Stromal cell of bone marrow (primary cell): ENCODE data around the gene ABHD6.
"Not testable (repeated sequence)": the region's sequence is repeated elsewhere in the genome, so short reads cannot be mapped to it uniquely, and the experiment has no call there.

Source experiments
- DNase-seq: peaks from one replicate; pipeline ENCODE4 v3.0.0-alpha.2; 2012; ENCODE audit warnings: low read depth

ABHD6 gene

DNA sequence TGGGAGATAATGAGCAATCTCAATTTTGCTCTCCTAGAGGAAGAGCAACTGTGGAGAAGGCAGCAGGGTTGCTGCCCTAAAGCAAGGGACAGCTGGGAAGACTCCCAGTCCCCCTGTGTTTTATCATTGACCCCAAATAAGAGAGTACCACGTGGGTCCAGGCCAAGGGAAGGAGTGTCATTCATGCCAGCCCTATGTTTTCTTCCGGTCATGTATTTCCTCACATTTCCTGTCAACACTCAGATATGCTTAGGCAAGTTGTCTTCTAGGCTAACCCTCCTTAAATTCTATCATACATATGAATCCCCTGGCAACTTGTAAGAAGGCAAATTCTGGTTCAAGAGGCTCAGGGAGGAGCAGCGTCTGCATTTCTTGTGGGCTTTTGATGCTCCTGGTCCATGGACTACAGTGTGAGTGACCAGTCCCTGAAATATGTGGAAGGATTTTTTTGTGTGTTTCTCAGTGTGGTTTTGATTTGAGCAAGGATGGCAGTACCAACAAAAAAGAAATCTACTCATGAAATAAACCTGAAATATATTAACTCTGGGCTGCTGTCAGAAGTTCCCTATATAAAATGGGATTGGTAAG is 36.5 kb downstream of the ABHD6 start:
- DNase-seq = no peak

DNA sequence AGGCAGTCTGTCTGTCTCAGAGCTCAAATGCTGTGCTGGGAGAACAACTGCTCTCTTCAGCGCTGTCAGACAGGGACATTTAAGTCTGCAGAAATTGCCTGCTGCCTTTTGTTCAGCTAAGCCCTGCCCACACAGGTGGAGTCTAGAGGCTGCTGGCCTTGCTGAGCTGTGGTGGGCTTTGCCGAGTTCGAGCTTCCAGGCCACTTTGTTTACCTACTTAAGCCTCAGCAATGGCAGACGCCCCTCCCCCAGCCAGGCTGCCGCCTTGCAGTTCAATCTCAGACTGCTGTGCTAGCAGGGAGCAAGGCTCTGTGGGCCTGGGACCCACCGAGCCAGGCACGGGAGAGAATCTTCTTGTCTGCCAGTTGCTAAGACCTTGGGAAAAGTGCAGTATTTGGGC is 43.5 kb downstream of the ABHD6 start:
- DNase-seq = no peak

DNA sequence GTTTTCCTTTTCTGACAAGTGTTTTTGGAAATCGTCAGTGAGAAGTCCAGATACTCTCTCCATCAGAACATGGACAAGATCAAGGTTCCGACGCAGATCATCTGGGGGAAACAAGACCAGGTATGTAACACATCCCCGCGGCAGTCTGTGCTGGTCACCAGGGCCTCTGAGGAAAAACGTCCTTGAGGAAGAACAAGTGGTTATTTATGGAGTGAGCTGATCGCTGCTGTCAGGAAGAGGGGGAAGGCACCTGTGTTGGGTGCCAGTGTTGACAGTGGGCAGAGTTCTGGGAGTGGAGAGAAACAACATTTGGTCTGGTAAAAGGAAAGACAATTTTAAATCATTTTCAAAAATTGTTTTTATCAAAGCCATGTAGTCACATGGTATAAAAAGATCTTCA is 47.7 kb downstream of the ABHD6 start:
- DNase-seq = no peak

DNA sequence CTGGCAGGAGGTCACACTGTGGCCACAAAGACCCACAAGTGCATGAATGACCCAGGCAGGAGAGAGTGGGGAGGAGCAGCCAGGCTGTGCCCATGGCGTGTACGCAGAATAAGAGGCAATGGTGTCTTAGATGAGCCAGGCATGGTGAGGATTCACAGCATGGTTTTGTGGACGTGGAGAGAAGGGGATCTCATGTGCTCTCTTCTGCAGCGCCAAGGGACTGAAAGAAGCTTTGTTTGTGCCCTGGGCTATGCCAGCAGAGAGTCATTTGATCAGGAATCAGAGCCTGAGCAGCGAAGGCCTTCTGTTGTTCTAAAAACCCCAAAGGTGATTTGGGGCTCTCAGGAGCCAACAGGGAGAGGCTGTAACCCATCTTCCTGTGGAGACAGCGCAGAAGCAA is 49.8 kb downstream of the ABHD6 start:
- no peak for DNase-seq

DNA sequence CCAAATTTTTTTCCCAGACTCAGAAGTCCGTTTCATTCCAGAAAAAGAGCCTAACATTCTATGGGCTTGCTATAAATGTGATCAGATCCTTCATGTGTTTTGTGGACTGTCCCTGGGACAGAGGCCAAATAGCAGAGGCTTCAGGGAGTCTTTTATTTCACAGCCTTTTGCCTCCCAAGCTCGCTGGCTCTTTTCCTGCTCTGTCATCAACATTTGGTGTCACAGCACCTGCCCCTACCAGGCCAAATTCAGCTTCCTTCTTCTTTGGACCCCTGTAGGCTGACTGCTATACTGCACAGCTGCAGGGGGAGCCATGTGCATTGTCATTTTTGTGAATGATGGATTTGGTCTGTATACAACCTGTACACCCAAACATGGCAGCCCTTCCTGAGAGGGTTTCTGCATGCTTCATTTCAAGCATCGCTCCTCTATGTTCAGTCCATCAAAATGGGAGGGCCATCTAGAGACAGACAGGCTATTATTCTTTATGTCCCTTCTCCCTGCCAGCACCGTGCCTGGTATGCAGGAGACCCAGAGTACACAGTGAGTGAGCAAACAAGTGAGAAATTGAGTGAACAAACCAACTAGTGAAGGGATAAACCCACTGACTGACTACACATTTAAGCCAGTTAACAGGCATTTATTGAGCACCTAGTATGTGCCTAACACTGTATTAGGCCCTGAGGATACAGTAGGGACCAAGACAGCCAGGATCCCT is 50.6 kb downstream of the ABHD6 start:
- no peak for DNase-seq

DNA sequence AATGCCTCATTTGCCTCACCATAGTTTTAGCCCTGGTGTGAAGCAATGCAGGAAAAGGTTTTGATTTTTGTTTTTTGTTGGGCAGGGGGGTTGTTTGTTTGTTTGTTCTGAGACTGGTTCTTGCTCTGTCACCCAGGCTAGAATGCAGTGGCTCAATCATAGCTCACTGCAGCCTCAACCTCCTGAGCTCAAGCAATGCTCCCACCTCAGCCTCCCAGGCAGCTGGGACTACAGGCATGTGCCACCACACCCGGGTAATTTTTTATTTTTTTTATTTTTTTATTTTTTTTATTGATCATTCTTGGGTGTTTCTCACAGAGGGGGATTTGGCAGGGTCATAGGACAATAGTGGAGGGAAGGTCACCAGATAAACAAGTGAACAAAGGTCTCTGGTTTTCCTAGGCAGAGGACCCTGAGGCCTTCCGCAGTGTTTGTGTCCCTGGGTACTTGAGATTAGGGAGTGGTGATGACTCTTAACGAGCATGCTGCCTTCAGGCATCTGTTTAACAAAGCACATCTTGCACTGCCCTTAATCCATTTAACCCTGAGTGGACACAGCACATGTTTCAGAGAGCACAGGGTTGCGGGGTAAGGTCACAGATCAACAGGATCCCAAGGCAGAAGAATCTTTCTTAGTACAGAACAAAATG is 51.5 kb downstream of the ABHD6 start:
- not testable (repeated sequence) for DNase-seq

DNA sequence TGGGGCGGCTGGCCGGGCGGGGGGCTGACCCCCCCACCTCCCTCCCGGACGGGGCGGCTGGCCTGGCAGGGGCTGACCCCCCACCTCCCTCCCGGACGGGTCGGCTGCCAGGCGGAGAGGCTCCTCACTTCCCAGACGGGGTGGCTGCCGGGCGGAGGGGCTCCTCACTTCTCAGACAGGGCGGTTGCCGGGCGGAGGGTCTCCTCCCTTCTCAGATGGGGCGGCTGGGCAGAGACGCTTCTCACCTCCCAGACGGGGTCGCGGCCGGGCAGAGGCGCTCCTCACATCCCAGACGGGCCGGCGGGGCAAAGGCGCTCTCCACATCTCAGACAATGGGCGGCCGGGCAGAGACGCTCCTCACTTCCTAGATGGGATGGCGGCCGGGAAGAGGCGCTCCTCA is 52.9 kb downstream of the ABHD6 start:
- not testable (repeated sequence) for DNase-seq

DNA sequence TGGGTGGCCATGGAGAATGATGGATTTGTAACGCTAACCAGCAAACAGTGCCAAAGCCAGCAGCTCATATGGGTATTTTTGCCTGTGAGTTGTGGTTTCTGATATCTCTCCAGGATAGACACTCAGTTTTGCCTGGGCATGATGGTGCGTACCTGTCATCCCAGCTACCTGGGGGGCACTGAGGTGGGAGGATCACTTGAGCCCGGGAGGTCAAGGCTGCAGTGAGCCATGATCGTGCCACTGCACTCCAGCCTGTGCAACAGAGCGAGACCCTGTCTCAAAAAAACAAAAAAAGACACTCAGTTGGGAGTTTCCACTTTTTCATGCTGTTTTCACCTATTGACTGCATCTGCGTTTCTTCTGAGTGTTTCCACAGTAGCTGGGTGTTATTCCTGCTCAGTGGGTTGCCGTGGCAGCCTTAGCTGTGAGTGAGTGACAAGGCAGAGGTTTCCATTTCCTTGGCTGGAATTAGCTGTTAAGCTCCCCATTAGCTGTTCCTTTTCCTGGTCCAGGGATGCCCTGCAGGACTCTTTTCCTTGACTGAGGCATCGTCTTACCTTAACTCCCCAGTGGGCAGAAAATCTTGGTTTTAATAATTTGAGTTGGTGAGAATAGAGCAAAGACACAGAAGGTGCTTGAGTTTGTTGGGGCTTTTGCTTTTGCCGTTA is 54.2 kb downstream of the ABHD6 start:
- DNase-seq = no peak

DNA sequence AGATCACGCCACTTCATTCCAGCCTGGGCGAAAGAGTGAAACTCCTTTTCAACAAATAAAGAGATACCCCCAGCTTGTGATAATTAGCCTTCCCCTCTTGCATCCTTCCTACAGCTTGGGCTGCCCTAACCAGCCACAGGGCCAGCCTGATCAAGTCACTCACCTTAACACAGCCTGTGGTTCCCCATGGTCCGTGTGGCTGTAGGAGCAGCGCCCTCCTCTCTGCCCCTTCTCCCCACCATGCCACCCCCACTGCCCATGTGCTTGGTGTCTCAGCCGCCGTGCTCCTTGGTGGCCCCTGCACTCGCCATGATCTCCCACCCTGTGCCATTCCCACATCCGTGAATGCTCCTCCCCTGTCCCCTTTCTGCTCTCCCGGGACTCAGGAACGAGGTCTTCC is 55.3 kb downstream of the ABHD6 start:
- DNase-seq = no peak

DNA sequence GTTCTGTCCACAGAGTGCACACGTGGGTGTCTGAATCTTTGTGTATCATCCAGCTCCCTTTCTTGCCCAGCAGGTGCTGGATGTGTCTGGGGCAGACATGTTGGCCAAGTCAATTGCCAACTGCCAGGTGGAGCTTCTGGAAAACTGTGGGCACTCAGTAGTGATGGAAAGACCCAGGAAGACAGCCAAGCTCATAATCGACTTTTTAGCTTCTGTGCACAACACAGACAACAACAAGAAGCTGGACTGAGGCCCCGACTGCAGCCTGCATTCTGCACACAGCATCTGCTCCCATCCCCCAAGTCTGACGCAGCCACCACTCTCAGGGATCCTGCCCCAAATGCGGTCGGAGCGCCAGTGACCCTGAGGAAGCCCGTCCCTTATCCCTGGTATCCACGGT is 55.9 kb downstream of the ABHD6 start:
- DNase-seq = no peak

DNA sequence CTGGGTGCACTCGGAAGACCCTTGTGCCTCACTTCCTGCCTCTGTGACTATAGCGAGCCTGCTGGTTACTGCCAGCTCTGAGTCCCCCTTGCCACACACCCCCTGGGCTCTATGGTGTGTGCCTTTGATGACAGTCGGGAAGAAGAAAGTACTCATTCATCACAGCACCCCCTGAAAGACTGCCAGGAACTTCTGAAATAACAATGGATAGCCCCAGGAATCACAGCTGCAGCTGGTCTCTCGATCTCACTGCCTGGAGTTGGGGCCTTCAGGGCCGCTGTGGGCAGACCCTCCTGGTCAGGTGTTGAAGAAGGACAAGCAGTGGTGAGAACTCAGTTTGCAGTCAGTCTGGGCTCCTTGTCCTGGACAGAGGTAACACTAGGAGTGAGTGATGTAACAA is 58.7 kb downstream of the ABHD6 start:
- no peak for DNase-seq

DNA sequence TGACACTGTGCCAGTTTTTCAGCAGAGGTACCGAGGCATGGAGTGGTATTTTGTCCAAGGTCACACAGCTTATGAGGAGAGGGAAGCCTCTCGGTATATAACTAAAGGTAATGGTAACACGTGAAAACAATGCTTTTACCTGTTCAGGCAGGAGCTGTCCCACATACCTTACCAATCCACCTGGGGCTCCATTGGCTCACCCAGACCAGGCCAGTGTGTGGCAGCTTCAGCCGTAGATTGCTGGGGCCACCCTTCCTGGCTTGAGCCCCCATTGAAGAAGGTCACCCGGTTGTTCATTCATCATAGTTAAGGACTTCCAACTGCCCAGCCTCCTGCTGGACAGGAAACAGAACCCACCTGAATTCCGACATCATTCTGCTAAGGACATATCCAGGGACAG is 59.3 kb downstream of the ABHD6 start:
- DNase-seq = no peak

DNA sequence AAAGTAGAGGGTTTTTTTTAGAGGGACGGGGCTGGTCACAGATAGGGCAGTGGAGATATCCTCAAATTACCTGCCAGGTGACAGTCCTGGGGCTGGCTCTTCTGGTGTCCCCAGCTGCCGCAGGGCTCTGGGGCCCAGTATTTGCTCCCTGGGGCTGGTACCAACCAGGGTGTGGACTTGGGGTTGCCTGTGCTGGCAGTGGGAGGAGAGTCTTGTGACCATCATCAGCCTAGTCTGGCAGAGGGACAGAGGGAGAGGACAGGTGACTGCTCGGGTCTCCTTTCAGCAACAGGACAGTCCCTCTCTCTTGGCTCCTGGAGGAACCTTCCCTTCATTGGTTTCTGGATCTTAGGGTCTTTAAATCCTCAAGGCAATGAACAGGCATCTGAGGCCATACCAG is 60.6 kb downstream of the ABHD6 start:
- DNase-seq = no peak

DNA sequence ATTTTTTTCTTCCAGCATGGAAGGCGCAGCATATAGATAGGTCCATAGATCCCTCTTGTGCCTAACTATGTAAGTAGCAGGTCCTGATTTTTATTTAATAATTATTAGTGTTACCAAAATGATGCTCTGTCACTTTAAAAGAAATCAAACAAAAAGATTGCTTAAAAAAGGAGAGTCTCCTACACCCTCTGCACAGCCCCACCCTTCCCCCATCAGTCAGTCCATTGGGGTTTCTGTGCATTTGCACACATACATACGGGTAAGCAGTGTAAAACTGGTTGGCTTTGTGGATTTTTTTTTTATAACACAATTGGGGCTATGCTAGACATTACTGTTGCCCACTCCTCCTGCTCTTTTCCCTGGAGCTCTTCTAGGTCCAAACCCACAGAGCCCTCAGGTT is 61.5 kb downstream of the ABHD6 start:
- DNase-seq = no peak

DNA sequence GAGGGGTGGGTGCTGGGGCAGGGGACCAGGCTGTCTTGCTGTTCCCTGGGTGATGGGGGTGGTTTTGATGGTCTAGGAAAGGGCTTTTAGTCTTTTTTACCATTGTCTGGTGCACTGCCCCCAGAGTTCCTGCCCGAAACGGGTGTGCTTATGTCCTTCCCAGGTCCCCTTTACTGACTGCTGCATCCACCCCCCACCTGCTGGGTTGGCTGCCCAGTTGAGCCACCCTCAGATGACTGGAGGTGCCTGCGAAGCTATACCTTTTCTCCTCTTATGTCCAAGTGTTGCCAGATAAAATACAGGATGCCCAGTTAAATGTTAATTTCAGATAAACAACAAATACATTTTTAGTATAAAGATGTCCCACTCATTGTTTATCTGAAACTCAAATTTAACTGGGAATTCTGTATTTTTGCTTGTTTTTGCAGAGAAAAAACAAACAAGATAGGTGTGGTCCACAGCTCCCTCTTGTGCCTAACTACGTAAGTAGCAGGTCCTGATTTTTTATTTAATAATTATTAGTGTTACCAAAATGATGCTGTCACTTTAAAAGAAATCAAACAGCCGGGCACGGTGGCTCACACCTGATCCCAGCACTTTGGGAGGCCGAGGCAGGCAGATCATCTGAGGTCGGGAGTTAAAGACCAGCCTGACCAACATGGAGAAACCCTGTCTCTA is 62.4 kb downstream of the ABHD6 start:
- no peak for DNase-seq

DNA sequence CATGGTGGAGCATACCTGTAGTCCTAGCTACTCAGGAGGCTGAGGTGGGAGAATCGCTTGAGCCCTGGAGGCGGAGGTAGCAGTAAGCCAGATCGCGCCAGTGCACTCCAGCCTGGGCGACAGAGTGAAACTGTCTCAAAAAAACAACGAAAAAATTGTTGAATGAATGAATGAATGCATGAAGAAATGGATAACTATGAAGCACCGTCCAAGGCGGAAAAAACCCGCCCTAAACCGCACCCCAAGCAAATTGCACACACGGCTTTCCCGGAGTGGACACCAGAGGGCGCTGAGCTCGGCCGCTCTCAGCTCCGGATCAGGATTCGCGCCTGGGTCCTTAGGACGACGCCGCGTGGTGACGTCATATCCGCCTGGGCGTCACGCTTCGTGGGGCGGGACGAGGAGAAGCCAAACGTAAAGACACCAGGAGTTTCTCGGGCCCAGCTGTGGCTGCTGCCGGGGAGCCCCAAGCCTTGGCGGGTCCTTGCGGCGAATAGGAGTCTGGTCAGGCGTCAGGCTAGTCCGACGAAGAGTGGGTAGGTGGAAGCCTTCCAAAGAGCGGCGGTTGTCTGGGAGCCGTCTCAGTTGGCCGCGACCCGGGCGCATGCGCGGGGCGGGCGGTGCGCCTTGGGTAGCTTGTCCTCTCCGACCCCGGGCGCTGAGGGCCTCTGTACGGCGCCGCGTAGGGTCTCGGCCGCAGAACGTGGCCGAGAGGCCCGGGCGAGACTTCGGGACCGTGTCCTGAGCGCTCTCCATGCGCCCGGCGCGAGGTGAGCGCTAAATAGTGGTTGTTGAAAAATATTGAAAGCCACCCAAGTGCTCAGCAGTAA is 68.5 kb downstream of the ABHD6 start, which contains the start of the genes HTD2 and RPP14:
TSS of gene HTD2 (plus strand) at position 639 of the 830 bp plus-strand sequence. CDS start 11,094 bp downstream, outside the sequence.
TSS of gene RPP14 (plus strand) at position 364 of the 830 bp plus-strand sequence. CDS start 4,085 bp downstream, outside the sequence.
- DNase-seq = peak; percentile 94

DNA sequence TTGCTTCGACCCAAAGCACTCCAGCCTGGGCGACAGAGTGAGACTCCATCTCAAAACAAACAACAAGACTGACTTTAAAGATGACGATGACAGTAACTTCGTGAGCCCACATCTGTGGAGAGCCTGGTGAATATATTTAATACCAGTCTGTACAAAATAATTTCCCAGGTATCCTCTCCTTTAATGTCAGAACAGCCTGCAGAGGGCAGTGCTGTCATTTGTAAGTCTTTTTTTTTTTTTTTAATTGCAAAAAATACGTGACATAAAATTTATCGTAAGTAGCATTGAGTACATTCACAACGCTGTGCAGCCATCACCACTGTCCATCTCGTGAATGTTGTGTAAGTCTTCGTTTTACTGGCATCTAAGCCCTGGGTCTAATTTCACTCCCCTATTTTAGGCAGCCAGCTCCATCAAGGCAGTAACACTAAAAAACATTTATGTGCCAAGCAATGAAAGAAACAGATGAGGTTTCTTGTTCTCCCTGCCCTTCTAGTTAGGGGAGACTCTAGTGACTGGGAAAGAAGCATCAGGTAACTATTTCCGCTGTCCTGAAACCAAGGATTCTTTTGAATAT is 70.1 kb downstream of the ABHD6 start:
- DNase-seq = peak; percentile 45

DNA sequence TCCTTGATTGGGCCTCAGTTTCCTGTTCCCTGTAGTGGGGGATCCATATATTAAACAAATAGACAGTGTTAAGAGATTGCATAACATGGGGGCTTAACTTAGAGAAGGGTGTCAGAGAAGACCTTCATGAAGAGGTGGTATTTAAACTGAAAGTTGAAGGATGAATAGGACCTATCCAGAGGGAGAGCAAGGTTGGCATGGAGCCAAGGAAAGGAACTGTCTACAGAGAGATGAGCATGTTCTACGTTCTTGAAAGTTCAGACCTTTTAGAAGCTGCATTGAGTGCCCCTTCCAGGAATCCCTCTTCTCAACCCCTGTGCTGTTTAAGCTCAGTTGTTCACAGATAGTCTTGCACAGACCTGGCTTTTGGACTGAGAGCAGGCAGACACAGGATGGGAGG is 71.1 kb downstream of the ABHD6 start:
- DNase-seq = no peak

DNA sequence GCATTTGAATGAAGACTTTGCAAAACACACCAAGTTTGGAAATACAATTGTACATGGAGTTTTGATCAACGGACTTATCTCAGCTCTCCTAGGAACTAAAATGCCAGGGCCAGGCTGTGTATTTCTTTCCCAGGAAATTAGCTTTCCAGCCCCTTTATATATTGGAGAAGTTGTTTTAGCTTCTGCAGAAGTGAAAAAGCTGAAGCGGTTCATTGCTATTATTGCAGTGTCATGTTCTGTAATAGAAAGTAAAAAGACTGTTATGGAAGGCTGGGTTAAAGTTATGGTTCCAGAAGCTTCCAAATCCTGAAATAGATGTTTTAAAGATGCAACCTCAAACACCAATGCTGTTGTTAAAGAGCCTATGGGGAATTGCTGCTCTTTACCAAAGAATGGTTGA is 80.2 kb downstream of the ABHD6 start:
- DNase-seq = no peak

DNA sequence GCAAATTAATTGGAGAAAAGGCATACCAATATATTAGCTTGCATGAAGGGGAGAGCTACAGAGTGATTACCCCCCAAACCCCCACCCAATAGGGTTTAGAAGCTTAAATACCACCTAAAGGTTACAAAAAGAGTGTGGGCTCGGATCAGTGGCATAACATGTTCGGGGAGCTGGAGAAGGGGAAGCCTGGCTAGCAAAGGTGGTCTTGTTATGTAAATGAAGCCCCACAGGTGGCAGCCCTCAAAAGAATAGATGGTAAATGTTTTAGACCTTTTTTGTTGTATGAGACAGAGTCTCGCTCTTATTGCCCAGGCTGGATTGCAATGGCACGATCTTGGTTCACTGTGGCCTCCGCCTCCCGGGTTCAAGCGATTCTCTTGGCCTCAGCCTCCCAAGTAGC is 84.2 kb downstream of the ABHD6 start:
- no peak for DNase-seq

DNA sequence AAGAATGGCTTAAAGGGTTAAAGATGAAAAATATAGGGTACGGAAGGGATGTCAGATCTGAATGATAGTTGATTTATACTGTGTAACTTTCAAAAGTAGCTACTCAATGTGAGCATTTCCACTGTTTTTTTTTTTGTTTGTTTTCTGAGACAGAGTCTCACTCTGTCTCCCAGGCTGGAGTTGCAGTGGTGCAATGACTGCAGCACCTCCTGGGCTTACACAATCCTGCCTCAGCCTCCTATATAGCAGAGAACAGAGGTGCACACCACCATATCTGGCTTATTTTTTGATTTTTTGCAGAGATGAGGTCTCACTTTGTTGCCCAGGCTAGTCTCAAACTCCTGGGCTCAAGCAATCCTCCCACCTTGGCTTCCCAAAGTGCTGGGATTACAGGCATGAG is 85.2 kb downstream of the ABHD6 start:
- no peak for DNase-seq
